Measurements from ENCODE around the gene RB1.

RB1 gene

DNA sequence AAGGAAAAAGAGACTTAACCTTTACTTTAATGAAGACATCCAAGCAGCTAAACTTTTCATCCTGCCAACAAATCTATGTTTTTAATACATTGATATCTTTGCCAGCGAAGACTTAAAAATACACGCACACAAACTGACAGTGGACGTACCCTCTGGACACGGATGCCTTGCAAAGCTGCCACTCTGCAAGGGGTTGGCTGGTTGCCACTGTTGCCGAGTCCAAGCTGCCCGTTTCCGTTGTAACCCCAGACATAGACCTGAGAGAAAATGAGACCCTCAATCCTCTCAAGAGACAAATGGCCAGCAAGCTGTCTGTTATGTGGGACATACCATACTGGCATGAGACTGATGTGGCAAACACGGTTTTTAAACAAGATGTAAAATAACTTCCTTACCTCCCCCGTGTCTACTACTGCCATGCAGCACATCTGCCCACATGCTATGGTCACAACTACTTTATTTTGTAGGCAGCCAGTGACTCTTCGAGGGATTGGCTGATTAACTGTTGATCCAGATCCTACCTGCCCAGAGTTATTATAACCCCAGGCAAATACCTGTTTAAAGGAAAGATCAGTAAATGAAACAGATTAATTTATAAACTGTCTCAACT is 208.2 kb downstream of the RB1 start:
- Histone ChIP-seq H3K27me3 (ENCODE audit: control insufficient read depth, insufficient read depth, low read length) (no peaks in the 10 kb centered on the region), H3K9ac (no peak overlapping the region), H3K36me3 (ENCODE audit: control insufficient read depth, insufficient read depth, low read length) (no peaks in the 10 kb centered on the region), H3K27ac (no peak overlapping the region), H3K79me2 (no peaks in the 10 kb centered on the region), H3K4me1 (no peaks in the 10 kb centered on the region), H3K9me3 (ENCODE audit: control insufficient read depth, low read length) (no peaks in the 10 kb centered on the region), H3K4me3 (ENCODE audit: low read depth, low read length) (no peak overlapping the region), H2AFZ (no peak overlapping the region), H3K4me2 (ENCODE audit: low read length) (no peak overlapping the region)
- no peak for TF ChIP-seq CTCF (IDR thresholded peaks at IDR 0.05)

- H3K27me3 ChIP-seq (ENCODE audit: control insufficient read depth, insufficient read depth, low read length), result no peaks in the 10 kb centered on the region
- H3K79me2 ChIP-seq, result no peaks in the 10 kb centered on the region
- no peak overlapping the region for H3K9ac ChIP-seq
- H3K4me1 ChIP-seq, result no peaks in the 10 kb centered on the region
- TF ChIP-seq CTCF (IDR thresholded peaks at IDR 0.05), result no peak
- H2AFZ ChIP-seq, result no peak overlapping the region
- H3K4me2 ChIP-seq (ENCODE audit: low read length), result no peak overlapping the region
- no peaks in the 10 kb centered on the region for H3K36me3 ChIP-seq (ENCODE audit: control insufficient read depth, insufficient read depth, low read length)
- no peak overlapping the region for H3K4me3 ChIP-seq (ENCODE audit: low read depth, low read length)
- no peak overlapping the region for H3K27ac ChIP-seq
- no peaks in the 10 kb centered on the region for H3K9me3 ChIP-seq (ENCODE audit: control insufficient read depth, low read length)
Measured at GRCh38 chr13:48514793-48515192, 211.2 kb downstream of the RB1 start.

DNA sequence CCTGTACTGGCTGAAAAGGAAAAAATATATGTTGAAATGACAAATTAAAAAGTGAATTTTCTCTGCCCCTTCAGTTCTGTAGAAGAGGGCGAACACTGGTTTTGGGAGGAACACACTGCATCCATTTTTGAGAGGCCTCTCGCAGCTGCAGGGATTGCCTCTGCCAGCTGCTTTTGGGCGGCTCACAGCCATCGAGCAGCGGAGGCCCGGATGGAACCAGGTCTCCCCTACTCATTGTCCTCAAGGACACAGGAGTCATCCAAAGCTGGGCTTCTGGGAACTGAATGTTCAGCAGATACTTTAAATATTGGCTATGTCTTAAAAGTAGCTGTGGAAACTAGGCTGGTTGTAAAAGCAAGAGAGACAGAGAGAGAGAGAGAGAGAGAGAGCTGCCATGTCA is 212.2 kb downstream of the RB1 start:
- Histone ChIP-seq H3K9ac (no peak overlapping the region), H3K27me3 (ENCODE audit: control insufficient read depth, insufficient read depth, low read length) (no peaks in the 10 kb centered on the region), H3K27ac (no peak overlapping the region), H2AFZ (no peak overlapping the region), H3K36me3 (ENCODE audit: control insufficient read depth, insufficient read depth, low read length) (no peaks in the 10 kb centered on the region), H3K4me1 (no peaks in the 10 kb centered on the region), H3K9me3 (ENCODE audit: control insufficient read depth, low read length) (no peaks in the 10 kb centered on the region), H3K4me3 (ENCODE audit: low read depth, low read length) (no peak overlapping the region), H3K4me2 (ENCODE audit: low read length) (no peak overlapping the region), H3K79me2 (no peaks in the 10 kb centered on the region)
- no peak for TF ChIP-seq CTCF (IDR thresholded peaks at IDR 0.05)

- Histone ChIP-seq H3K4me3 (ENCODE audit: low read depth, low read length) (no peak overlapping the region), H3K27ac (no peak overlapping the region), H3K9ac (no peak overlapping the region), H3K9me3 (ENCODE audit: control insufficient read depth, low read length) (no peaks in the 10 kb centered on the region), H3K4me1 (no peaks in the 10 kb centered on the region), H3K79me2 (no peaks in the 10 kb centered on the region), H3K4me2 (ENCODE audit: low read length) (no peak overlapping the region), H2AFZ (no peak overlapping the region), H3K36me3 (ENCODE audit: control insufficient read depth, insufficient read depth, low read length) (no peaks in the 10 kb centered on the region), H3K27me3 (ENCODE audit: control insufficient read depth, insufficient read depth, low read length) (no peaks in the 10 kb centered on the region)
- TF ChIP-seq CTCF (IDR thresholded peaks at IDR 0.05), result no peak
Measured at GRCh38 chr13:48518083-48518482, 214.5 kb downstream of the RB1 start.

DNA sequence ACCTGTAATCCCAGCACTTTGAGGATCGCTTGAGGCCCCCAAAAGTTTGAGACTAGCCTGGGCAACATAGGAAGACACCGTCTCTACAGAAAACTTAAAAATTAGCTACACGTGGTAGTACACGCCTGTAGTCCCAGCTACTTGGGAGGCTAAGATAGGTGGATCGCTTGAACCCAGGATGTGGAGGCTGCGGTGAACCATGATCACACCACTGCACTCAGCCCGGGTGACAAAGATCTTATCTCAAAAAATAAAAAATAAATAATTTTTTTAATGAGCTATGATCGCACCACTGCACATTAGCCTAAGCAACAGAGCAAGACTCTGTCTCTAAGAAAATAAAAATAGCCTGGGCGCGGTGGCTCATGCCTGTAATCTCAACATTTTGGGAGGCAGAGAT is 222.7 kb downstream of the RB1 start:
- Histone ChIP-seq H3K36me3 (ENCODE audit: control insufficient read depth, insufficient read depth, low read length) (no peaks in the 10 kb centered on the region), H3K9me3 (ENCODE audit: control insufficient read depth, low read length) (no peaks in the 10 kb centered on the region), H2AFZ (no peak overlapping the region), H3K27ac (no peak overlapping the region), H3K27me3 (ENCODE audit: control insufficient read depth, insufficient read depth, low read length) (no peaks in the 10 kb centered on the region), H3K79me2 (peaks cover 2% of the 10 kb centered on the region), H3K4me3 (ENCODE audit: low read depth, low read length) (no peak overlapping the region), H3K4me1 (peaks cover under 1% of the 10 kb centered on the region), H3K4me2 (ENCODE audit: low read length) (no peak overlapping the region), H3K9ac (no peak overlapping the region)
- TF ChIP-seq CTCF (IDR thresholded peaks at IDR 0.05), result no peak

Measured in parathyroid adenoma (tissue), 2 donors.